MCF 10A (cell line): ENCODE results near the gene PRDM10. TPM values are rescaled to one million over a fixed set of nuclear protein-coding genes. Genes with fewer than 3 reads are reported as not detected.

ENCODE experiments used
- BruUV-seq: library from RNA; stranded (reverse); fragments of 400-500 nt; replicated peaks from 2 replicates; lab custom pipeline; 2021; lab: Mats Ljungman, UMichigan
- CTCF ChIA-PET: fragments of 300-600 bp; sonication (Branson Sonifier 250); formaldehyde crosslinking; extraction: SDS; loops from one replicate; lab custom pipeline; 2021; ENCODE audit warnings: antibody characterized with exemption, inconsistent platforms; lab: Yijun Ruan, JAX
- POLR2A ChIA-PET: fragments of 300-600, 350-650 bp; sonication (Branson Sonifier 250); formaldehyde crosslinking; extraction: SDS; loops from one replicate; lab custom pipeline; 2020; ENCODE audit warnings: antibody characterized with exemption, inconsistent platforms; lab: Yijun Ruan, JAX
- DNase-seq: peaks from one replicate; pipeline ENCODE4 v3.0.0-alpha.2; 2018; ENCODE audit not compliant: unreplicated experiment
- H3K27ac Mint-ChIP-seq: one replicate; pipeline ENCODE4 v1.8.0; 2022; ENCODE audit warnings: mild to moderate bottlenecking, low read depth, mixed read lengths; ENCODE audit not compliant: unreplicated experiment
- H3K27me3 Mint-ChIP-seq: one replicate; pipeline ENCODE4 v1.8.0; 2022; ENCODE audit warnings: mixed read lengths; ENCODE audit not compliant: insufficient read depth, unreplicated experiment
- H3K36me3 Mint-ChIP-seq: one replicate; pipeline ENCODE4 v1.8.0; 2022; ENCODE audit warnings: mild to moderate bottlenecking, moderate library complexity, mixed read lengths; ENCODE audit not compliant: insufficient read depth, unreplicated experiment
- H3K4me1 Mint-ChIP-seq: one replicate; pipeline ENCODE4 v1.8.0; 2022; ENCODE audit warnings: mixed read lengths; ENCODE audit not compliant: insufficient read depth, unreplicated experiment
- H3K4me3 Mint-ChIP-seq: one replicate; pipeline ENCODE4 v1.8.0; 2022; ENCODE audit warnings: mild to moderate bottlenecking, moderate library complexity, mixed read lengths; ENCODE audit not compliant: unreplicated experiment
- H3K9me3 Mint-ChIP-seq: one replicate; pipeline ENCODE4 v1.8.0; 2022; ENCODE audit warnings: mixed read lengths; ENCODE audit not compliant: unreplicated experiment
- intact Hi-C: fragments of 100-400 bp; cut with micrococcal nuclease; formaldehyde crosslinking; loops from 2 replicates; pipeline ENCODE4 v1.14.1; 2022
- total RNA-seq: library from RNA; stranded (reverse); gene quantifications from 2 replicates; pipeline ENCODE4 v1.2.3, GENCODE V29; 2022
- TF ChIP-seq, protein P1 (sequence below): fragments of 200-600 bp; IDR thresholded peaks from one replicate; pipeline ENCODE4 v1.8.0; 2022; ENCODE audit warnings: antibody characterized with exemption, mild to moderate bottlenecking; ENCODE audit not compliant: unreplicated experiment

The PRDM10 gene
- total RNA-seq, 1 experiment from 2014 or later: 5.1 TPM

DNA sequence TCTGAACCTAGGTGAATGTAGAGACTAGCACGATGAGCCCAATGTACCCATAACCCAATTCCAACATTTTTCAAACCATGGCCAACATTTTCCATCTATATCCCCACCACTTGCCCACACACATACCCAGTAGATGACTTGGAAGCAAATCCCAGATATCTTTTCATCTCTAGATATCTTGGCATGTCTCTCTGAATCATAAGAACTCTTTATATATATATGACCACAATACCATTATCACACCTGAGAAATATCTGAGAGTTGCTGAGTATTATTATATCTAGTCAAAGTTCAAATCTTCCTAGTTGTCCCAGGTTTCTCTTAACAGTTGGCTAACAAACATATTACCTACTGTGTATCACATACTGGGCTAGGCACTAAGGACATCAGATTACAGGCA is 69.4 kb downstream of the PRDM10 start:
- H3K4me1 Mint-ChIP-seq: peaks cover 10% of the 10 kb centered on the region
- intact Hi-C loops: no loop called here
- no TSS peak for BruUV-seq
- ChIA-PET POLR2A (no interaction called here), CTCF (interaction anchor here (0.6 to 14.8 kb wide), 4 partner anchors 10 to 199 kb away, joined by 3 to 234 read pairs (median 6); no protein-coding TSS in a partner anchor)
- DNase-seq: no peak
- no peaks in the 10 kb centered on the region for H3K27me3 Mint-ChIP-seq
- no peaks in the 10 kb centered on the region for H3K9me3 Mint-ChIP-seq
- TF ChIP-seq, protein P1, sequence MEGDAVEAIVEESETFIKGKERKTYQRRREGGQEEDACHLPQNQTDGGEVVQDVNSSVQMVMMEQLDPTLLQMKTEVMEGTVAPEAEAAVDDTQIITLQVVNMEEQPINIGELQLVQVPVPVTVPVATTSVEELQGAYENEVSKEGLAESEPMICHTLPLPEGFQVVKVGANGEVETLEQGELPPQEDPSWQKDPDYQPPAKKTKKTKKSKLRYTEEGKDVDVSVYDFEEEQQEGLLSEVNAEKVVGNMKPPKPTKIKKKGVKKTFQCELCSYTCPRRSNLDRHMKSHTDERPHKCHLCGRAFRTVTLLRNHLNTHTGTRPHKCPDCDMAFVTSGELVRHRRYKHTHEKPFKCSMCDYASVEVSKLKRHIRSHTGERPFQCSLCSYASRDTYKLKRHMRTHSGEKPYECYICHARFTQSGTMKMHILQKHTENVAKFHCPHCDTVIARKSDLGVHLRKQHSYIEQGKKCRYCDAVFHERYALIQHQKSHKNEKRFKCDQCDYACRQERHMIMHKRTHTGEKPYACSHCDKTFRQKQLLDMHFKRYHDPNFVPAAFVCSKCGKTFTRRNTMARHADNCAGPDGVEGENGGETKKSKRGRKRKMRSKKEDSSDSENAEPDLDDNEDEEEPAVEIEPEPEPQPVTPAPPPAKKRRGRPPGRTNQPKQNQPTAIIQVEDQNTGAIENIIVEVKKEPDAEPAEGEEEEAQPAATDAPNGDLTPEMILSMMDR: no peak
- no peak overlapping the region for H3K4me3 Mint-ChIP-seq
- no peak overlapping the region for H3K27ac Mint-ChIP-seq
- peaks cover 17% of the 10 kb centered on the region for H3K36me3 Mint-ChIP-seq

DNA sequence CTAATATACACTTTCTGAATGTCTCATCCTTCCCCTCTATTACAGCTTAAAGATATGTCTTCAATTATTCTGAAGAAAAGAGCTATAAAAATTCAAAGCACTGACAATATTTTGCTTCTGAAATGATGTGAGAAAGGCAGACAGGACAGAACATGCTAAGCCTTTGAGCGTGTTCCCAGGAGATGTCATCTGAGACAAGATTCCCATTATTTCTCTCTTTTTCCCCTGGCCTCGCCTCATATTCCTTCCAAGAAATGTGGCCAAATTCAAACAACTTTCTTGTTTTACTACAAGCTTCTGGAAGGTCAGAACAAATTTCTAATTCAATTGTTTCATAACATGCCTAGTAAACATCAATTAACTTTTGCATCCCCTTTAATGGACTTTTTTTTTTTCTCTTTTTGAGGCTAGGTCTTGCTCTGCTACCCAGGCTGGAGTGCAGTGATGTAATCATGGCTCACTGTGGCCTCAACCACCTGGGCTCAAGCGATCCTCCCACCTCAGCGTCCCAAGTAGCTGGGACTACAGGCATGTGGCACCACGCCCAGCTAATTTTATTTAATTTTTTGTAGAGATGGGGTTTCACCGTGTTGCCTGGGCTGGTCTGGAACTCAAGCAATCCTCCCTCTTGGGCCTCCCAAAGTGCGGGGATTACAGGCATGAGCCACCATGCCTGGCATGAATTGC is 70.1 kb downstream of the PRDM10 start:
- ChIA-PET POLR2A (interaction anchor here (0.6 to 0.7 kb wide), 2 partner anchors 10 to 239 kb away, joined by 3 to 6 read pairs; no protein-coding TSS in a partner anchor), CTCF (interaction anchor here (0.6 to 14.8 kb wide), 5 partner anchors 9 to 213 kb away, joined by 3 to 234 read pairs (median 4); no protein-coding TSS in a partner anchor)
- TF ChIP-seq, protein P1: no peak
- intact Hi-C loops: no loop called here
- no peak overlapping the region for H3K4me3 Mint-ChIP-seq
- H3K4me1 Mint-ChIP-seq: peaks cover 10% of the 10 kb centered on the region
- no peak for DNase-seq
- H3K27ac Mint-ChIP-seq: no peak overlapping the region
- H3K27me3 Mint-ChIP-seq: no peaks in the 10 kb centered on the region
- BruUV-seq: no TSS peak
- no peaks in the 10 kb centered on the region for H3K9me3 Mint-ChIP-seq
- peaks cover 23% of the 10 kb centered on the region for H3K36me3 Mint-ChIP-seq

DNA sequence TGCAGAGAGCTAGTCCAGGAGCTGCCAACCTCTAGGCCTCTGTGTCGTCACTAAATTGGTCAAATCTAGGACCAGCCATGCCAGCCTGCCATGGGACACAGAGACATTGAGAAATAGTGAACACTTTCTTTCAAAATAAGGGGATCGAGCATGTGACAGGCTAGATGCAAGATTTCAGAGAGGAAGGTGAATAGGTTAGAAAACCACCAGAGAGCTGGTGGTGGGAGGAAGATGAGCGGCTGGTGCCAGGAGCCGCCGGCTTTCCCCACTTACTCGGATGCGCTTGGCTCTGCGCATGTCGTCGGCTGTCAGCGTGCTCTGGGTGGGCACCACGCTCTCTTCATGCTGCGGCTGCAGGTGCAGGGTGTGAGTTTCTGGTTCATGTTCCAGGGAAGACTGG is 71.9 kb downstream of the PRDM10 start:
- no peaks in the 10 kb centered on the region for H3K27me3 Mint-ChIP-seq
- BruUV-seq: no TSS peak
- no peak overlapping the region for H3K4me3 Mint-ChIP-seq
- H3K27ac Mint-ChIP-seq: no peak overlapping the region
- ChIA-PET POLR2A (interaction anchor here (0.9 to 2.2 kb wide), 7 partner anchors 36 to 216 kb away, joined by 3 to 11 read pairs (median 5); partner anchors contain the start of gene PRDM10), CTCF (interaction anchor here (0.8 to 14.8 kb wide), 7 partner anchors 15 to 215 kb away, joined by 3 to 234 read pairs (median 5); no protein-coding TSS in a partner anchor)
- no peak for DNase-seq
- intact Hi-C loops: no loop called here
- H3K36me3 Mint-ChIP-seq: peaks cover 28% of the 10 kb centered on the region
- no peaks in the 10 kb centered on the region for H3K9me3 Mint-ChIP-seq
- H3K4me1 Mint-ChIP-seq: peaks cover 10% of the 10 kb centered on the region
- TF ChIP-seq, protein P1: no peak

DNA sequence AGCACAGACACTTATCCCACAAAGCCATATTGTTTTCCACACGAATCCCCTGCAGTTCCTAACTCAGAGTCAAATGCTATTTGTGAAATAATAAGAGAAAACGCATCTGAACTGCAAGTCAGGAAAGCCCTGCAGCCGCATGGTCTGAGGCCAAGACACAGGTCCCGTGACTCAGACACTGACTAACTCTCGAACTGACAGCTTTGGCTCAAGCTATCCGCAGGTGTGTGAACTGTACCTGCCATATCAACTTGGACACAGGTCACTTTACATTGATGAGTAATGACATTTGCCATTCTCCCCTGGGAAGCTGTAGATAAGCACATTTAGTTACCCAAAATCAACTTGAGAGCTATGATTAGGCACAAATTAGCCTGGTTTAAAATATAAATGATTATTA is 72.3 kb downstream of the PRDM10 start:
- POLR2A ChIA-PET: interaction anchor here (0.9 to 2.2 kb wide), 8 partner anchors 36 to 216 kb away, joined by 3 to 11 read pairs (median 4); partner anchors contain the start of gene PRDM10
- TF ChIP-seq, protein P1: no peak
- Mint-ChIP-seq H3K27ac (no peak overlapping the region), H3K4me3 (no peak overlapping the region), H3K36me3 (peaks cover 30% of the 10 kb centered on the region), H3K27me3 (no peaks in the 10 kb centered on the region), H3K4me1 (peaks cover 10% of the 10 kb centered on the region), H3K9me3 (no peaks in the 10 kb centered on the region)
- peak; percentile 68 for DNase-seq
- intact Hi-C loops: no loop called here
- no TSS peak for BruUV-seq
- CTCF ChIA-PET: interaction anchor here (0.6 to 14.8 kb wide), 9 partner anchors 14 to 215 kb away, joined by 3 to 234 read pairs (median 5); no protein-coding TSS in a partner anchor
